ENCODE data around the gene TIGD1.

Gene TIGD1

GRCh38 chr2:232550354-232551249 lies at the start of gene TIGD1, which contains the start of gene EIF4E2:
Gene TIGD1 (minus strand): TSS chr2:232550557. CDS start chr2:232549882, 675 bp downstream.
Gene EIF4E2 (plus strand): TSS chr2:232550689. CDS start chr2:232550725, 36 bp downstream.
- DNase-seq (ENCODE audit: low spot score), result peak; percentile 96

- DNase-seq (ENCODE audit: low spot score), result no peak
Measured at GRCh38 chr2:232598293-232598692, 47.9 kb upstream of the TIGD1 start.

DNA sequence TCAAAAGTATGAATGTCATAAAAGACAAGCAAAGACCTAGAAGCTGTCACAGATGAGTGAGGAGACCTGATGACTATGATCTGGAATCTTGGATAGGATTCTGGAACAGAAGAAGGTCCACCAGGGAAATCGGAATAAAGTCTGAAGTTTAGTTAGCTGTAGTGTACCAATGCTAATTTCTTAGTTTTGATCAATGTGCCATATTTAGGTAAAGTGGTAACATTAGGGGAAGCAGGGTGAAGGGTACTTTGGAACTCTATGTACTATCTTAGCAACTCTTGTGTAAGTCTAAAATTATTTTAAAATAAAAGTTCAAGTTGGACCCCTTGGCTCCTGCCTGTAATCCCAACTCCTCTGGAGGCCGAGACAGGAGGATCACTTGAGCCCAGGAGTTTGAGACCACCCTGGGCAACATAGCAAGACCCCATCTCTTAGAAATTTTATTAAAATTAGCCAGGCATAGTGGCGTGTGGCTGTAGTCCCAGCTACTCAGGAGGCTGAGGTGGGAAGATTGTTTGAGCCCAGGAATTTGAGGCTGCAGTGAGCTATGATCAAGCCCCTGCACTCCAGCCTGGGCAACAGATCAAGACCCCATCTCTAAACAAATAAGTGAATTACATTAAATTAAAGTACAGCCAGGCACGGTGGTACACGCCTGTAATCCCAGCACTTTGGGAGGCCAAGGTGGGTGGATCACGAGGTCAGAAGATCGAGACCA lies 47.2 kb upstream of the TIGD1 start:
- no peak for DNase-seq (ENCODE audit: low spot score)

GRCh38 chr2:232593982-232594381 lies 43.6 kb upstream of the TIGD1 start:
- no peak for DNase-seq (ENCODE audit: low spot score)

DNA sequence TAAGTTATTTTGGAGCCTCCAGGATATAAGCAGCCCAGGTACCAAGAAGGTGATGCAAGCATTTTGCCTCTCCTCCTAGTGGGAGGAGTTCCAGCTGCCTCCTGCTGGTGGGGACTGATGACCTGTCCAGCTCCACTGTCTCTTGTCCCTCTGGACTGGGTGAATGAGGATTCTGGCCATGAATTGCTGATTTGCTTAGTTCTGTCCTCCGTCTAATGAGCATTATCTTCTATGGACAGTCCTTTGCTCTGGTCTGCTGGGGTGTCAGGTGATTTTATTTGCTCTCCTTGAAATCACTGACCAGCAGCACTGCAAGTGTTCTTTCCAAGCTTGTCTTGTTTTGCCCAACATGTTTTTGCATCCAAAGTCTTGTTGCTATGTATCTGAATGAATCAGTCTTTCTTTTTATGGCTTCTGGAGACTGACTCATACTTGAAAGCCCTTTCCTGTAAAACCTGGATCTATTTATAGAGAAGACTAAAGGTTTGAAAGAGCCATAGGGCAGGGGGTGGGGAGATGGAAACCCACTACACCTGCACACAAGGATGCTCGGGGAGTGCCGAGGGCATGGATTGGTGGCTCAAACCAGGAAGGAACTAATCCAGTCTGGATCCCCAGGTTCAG lies 42.5 kb upstream of the TIGD1 start:
- DNase-seq (ENCODE audit: low spot score), result no peak

- no peak for DNase-seq (ENCODE audit: low spot score)
Measured at GRCh38 chr2:232588680-232589585, 38.6 kb upstream of the TIGD1 start.

DNA sequence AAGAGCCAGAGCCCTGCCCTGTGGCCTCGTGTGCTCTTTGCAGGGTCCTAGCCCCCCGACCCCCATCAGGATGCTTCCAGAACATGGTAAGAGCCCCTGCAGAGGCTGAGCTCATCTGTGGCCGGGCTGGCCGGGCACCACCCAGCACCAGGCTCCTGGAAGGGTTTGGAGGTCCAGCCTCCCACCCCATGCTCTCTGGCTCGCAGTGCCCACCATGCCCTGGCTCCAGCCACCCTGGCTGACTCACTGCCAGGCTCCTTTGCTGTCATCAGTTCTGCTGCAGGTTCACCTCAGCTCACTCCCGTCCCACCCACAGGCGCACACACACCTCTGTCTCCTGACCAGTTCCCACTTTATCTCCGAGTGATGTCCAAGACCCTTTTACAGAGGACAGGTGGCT lies 37.7 kb upstream of the TIGD1 start:
- no peak for DNase-seq (ENCODE audit: low spot score)

DNA sequence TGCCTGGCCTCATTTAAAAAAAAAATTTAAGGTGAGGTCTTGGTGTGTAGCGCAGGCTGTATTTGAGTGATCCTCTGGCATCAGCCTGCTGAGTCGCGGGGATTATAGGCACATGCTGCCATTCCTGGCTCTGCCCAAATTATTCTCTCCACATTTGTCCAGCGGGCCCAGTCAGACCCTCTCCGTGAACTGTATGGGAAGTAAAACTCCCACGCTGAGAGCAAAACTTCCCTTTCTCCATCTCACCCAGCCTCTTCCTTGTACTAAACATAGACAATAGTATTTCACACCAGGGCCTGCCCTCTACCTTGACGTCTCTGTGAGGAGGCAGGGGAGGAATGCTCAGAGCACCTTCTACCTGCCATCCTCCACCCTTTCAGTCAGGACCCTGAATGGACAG lies 37.2 kb upstream of the TIGD1 start:
- no peak for DNase-seq (ENCODE audit: low spot score)

DNA sequence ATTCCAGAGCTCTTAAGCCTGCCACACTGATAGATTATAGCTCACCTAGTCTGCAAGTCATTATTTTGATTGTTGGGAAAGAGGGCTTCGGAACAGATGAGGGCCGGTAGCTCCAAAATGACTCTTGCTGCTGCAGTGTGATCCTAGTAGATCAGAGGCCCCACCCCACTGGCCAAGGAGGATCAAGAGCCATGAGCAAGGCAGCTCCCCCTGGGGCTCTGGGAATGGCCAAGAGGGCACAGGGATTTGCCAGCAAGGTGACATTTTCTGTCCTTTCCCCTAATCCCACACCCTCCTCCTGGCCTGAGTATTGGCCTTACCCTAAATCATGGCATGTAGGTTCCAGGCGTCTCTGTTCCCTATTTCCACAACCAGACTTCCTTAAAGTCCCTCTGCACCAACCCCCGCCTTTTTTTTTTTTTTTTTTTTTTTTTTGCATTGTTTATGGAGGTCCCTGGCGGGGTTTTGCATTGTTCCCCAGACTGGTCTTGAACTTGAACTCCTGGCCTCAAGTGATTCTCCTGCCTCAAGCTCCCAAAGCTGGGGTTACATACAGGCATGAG lies 36.7 kb upstream of the TIGD1 start:
- no peak for DNase-seq (ENCODE audit: low spot score)

DNA sequence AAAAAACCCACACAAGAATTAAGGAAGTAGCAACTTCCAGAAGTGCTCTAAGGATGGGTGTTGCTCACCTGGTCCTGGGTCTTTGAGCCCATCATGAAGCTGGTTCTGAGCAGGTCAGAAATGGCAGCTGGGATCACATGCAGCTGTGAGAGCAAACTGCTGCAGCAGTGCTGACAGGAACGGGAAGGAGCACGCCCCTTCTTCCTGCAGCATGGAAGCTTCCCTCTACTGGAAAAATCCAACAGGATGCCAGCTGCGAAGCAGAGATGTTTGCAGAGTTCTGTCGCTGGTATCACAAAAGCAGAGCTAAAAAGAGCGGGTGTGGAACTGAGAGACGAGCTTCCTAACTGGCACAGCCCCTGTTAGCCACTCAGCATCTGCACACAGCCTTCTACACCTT lies 33.9 kb upstream of the TIGD1 start:
- DNase-seq (ENCODE audit: low spot score), result no peak

DNA sequence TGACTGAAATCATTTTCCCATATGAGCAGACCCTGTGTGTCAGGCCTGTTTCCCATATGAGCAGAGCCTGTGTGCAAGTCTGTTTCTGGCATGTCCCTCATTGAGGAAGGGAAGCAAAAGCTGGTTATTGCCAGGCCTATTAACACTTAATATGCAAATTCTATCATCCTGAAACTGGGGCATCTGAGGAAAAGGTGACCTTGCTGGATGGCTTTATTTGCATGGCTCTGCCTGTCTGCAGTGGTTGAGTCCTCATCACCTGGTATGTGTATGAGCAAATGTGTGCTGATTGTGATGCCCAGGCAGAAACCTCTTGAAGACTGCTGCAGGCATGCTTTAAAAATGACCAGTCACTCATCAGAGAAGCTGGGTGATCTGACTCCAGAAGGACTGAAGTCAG lies 31.4 kb upstream of the TIGD1 start:
- no peak for DNase-seq (ENCODE audit: low spot score)

GRCh38 chr2:232580648-232580981 lies 30.3 kb upstream of the TIGD1 start:
- DNase-seq (ENCODE audit: low spot score), result no peak

GRCh38 chr2:232578626-232579025 lies 28.3 kb upstream of the TIGD1 start:
- DNase-seq (ENCODE audit: low spot score), result no peak

- DNase-seq (ENCODE audit: low spot score), result no peak
Measured at GRCh38 chr2:232577841-232578240, 27.5 kb upstream of the TIGD1 start.

- no peak for DNase-seq (ENCODE audit: low spot score)
Measured at GRCh38 chr2:232576995-232577394, 26.6 kb upstream of the TIGD1 start.

GRCh38 chr2:232575404-232575746 lies 25.0 kb upstream of the TIGD1 start:
- no peak for DNase-seq (ENCODE audit: low spot score)

DNA sequence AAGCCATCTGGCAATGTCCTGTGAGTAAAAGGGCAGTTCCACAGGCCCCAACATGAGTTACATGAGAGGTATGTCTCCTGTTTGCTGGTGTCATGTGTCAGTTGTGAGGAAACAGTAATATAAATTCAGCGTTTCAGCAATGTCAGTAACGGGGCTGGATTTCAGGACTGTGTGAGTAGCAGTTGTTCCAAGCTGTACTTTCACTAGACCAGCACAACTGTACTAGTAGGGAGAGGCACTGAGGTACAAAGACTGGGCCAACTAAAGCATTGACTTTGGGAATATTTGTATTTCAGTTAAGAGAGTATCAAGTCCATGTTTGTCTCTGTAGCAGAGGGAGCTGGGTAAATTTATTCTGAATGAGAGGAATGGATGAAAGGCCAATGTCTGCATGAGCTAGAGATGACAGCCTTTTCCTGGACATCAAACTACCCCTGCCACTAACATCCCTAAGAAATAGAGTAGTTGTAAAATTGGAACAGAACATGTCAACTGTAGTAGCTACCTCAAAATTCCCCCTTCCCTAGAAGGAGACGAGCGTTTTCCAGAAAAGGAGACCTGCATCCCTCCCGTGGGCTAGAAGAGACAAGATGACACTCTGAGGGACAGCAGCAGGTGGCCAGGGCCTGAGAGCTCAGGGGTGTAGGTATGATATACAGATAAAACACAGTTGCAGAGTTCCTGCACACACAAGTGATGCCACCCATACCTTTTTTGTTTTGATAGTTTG lies 24.5 kb upstream of the TIGD1 start:
- DNase-seq (ENCODE audit: low spot score), result no peak

DNA sequence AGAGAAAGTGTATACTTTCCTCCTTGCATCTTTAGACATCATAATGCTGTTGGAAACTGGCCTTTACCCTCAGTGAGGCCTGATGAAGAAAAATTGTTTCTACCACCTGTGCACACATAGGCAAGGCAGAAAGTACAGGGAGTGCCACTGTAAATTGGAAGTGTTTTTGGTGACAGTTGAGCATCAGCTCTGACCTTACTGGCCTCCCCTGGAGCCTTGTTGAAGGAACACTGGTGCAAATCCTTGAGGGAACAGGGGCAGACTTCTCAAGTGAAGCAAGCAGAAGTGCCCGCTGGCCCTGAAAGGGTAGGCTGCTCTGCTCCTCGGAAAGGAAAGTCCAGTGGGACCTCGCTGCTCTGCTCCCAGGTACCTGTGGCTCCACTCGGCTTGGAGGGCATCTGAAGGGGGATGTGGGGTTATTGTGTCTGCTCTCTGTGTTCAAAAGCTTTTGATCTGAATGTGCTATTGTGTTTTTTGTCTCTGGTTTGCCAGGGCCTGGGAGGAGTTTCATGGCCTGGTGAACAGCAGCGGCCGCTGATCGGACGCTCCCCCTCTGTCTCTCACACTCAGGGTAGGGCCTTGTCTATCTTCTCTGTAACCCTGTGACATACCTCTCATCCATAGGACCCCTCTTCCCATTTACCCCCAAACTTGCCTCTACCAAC lies 23.5 kb upstream of the TIGD1 start:
- DNase-seq (ENCODE audit: low spot score), result no peak

- DNase-seq (ENCODE audit: low spot score), result no peak
Measured at GRCh38 chr2:232573042-232573441, 22.7 kb upstream of the TIGD1 start.

DNA sequence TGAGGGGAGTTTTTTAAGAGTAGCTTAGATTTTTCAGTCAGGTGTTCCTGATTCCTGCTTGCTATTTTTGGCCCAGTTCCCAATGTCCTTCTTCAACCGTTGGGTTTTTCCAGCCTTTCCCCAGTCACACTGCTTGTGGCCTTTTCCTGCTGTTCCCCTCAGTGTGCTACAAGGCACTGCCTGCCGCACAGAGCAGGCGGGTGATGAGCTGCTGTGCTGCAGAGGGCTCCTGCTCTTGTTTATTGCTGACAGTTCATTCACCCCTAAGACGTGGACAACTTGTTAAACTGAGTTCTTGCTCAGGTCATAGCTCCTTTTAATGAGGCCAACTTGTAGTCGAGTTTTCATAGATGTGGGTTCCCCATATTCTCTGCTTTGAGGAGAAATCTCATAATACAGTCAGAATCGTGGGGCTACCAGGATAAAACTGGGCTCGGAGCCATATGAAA lies 20.7 kb upstream of the TIGD1 start:
- no peak for DNase-seq (ENCODE audit: low spot score)
